AG04449 (cell line): ENCODE results near the gene SMIM28.

Source experiments
- CTCF ChIA-PET: fragments of 350-600 bp; formaldehyde crosslinking; extraction: SDS; loops from one replicate; lab custom pipeline; 2021; ENCODE audit warnings: antibody characterized with exemption; lab: Yijun Ruan, JAX
- POLR2A ChIA-PET: fragments of 400-600, 350-600 bp; formaldehyde crosslinking; extraction: SDS; loops from one replicate; lab custom pipeline; 2020; ENCODE audit warnings: antibody characterized with exemption, inconsistent platforms; lab: Yijun Ruan, JAX
- DNase-seq: peaks from one replicate; pipeline ENCODE4 v3.0.0-alpha.2; 2010; ENCODE audit warnings: low read depth, low spot score
- H3K4me3 ChIP-seq: 2 replicates; pipeline ENCODE4 v1.5.1; 2011; ENCODE audit warnings: low read depth, mild to moderate bottlenecking, control low read depth, low read length
- CTCF ChIP-seq: IDR thresholded peaks from one replicate; pipeline ENCODE4 v1.5.1; 2011; ENCODE audit warnings: mild to moderate bottlenecking, moderate library complexity, low read length, control low read depth, inconsistent platforms; ENCODE audit not compliant: insufficient read depth; ENCODE audit errors: missing control alignments

SMIM28 gene

GRCh38 chr6:138334963-138335362 lies 42.7 kb upstream of the SMIM28 start:
- no peak for DNase-seq
- no peak for TF ChIP-seq CTCF
- ChIA-PET CTCF (no interaction called here), POLR2A (no interaction called here)
- H3K4me3 ChIP-seq: no peak overlapping the region

GRCh38 chr6:138336221-138336620 lies 41.5 kb upstream of the SMIM28 start:
- no peak overlapping the region for H3K4me3 ChIP-seq
- TF ChIP-seq CTCF: no peak
- no peak for DNase-seq
- ChIA-PET CTCF (no interaction called here), POLR2A (no interaction called here)

- DNase-seq: no peak
- ChIA-PET CTCF (no interaction called here), POLR2A (no interaction called here)
- TF ChIP-seq CTCF: no peak
- H3K4me3 ChIP-seq: no peak overlapping the region
These were observed 40.6 kb upstream of the SMIM28 start for GRCh38 chr6:138337076-138337475.

- DNase-seq: no peak
- no peak overlapping the region for H3K4me3 ChIP-seq
- ChIA-PET CTCF (no interaction called here), POLR2A (no interaction called here)
- no peak for TF ChIP-seq CTCF
These were observed 38.7 kb upstream of the SMIM28 start for GRCh38 chr6:138339024-138339423.

- POLR2A ChIA-PET: no interaction called here
- no peak overlapping the region for H3K4me3 ChIP-seq
- CTCF ChIA-PET: no interaction called here
- no peak for TF ChIP-seq CTCF
- no peak for DNase-seq
These were observed 36.5 kb upstream of the SMIM28 start for GRCh38 chr6:138341176-138341575.

GRCh38 chr6:138343112-138343511 lies 34.6 kb upstream of the SMIM28 start:
- ChIA-PET POLR2A (no interaction called here), CTCF (no interaction called here)
- DNase-seq: no peak
- no peak overlapping the region for H3K4me3 ChIP-seq
- TF ChIP-seq CTCF: no peak
